Motor neuron (in vitro differentiated cells): Measurements from ENCODE around the gene ARFGAP1. TPM values are rescaled to one million over a fixed set of nuclear protein-coding genes. Genes with fewer than 3 reads are reported as not detected.
"Not testable (repeated sequence)": the region's sequence is repeated elsewhere in the genome, so short reads cannot be mapped to it uniquely, and the experiment has no call there.

Source experiments
- ATAC-seq, 8 experiments: fragments of 200-7000 bp; cut with Tn5 transposase; replicated peaks in 6 of 8; 2 replicates each; pipeline ENCODE4 v1.8.0; 2021; ENCODE audit warnings: mild to moderate bottlenecking in 8 of 8, moderate library complexity in 8 of 8
- H3K27ac ChIP-seq, 2 donors: fragments of 250-450 bp; sonication (Bioruptor Pico); 2 replicates each; pipeline ENCODE4 v1.9.0; 2021; ENCODE audit warnings: antibody characterized with exemption in 2 of 2, mild to moderate bottlenecking in 2 of 2, moderate library complexity in 1 of 2
- H3K4me1 ChIP-seq, 2 donors: fragments of 250-450 bp; sonication (Bioruptor Pico); replicated peaks in 1 of 2; 2 replicates each; pipeline ENCODE4 v1.6.1; 2021; ENCODE audit warnings: antibody characterized with exemption in 2 of 2, mild to moderate bottlenecking in 2 of 2, moderate library complexity in 1 of 2
- H3K4me3 ChIP-seq, 5 donors: fragments of 250-450 bp; sonication (Bioruptor Pico); 2 replicates each; pipeline ENCODE4 v1.9.0; 2021; ENCODE audit warnings: antibody characterized with exemption in 5 of 5, mild to moderate bottlenecking in 5 of 5, moderate library complexity in 4 of 5
- WGBS, 10 experiments: fragments of 450-650 bp; shearing (Covaris generic); methylation state at CpG; one replicate each; pipeline ENCODE4 v1.0.0; 2022; 5-methylcytosine and 5-hydroxymethylcytosine counted together
- in situ Hi-C, 9 experiments: fragments of 400-800 bp; cut with MboI; loops; one replicate each; pipeline ENCODE4 v1.15.0; 2021; ENCODE audit warnings: low sequenced_read_pairs in 9 of 9, low pct_unique_long_range_greater_than_20kb in 2 of 9; ENCODE audit not compliant: unreplicated experiment in 9 of 9
- total RNA-seq, 8 experiments: library from RNA; unstranded; fragments of 300-600 nt; gene quantifications; 2 replicates each; pipeline versions ENCODE4 v1.2.3 to v1.2.4, GENCODE V29; 2022

Gene ARFGAP1
- total RNA-seq, 8 experiments from 2014 or later: 37.1 to 103 (median 66.8) TPM

DNA sequence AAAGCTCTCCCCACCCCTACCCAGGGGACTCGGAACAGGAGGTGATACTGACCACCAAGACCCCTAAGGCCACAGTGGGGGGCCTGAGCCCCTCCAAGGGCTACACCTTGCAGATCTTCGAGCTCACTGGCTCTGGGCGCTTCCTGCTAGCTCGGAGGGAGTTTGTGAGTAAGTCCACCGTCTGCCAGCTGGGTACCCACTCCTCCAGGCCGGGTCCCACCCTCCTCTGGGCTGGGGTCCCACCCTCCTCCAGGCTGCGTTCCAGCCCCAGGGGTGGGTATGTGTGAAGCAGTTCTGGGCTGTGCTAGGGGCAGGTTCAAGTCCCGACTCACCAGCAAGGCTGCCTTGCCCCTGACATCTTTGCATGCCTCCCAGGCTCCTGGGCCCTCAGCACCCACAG lies 32.8 kb downstream of the ARFGAP1 start:
- in situ Hi-C loops: no loop called here
- H3K27ac ChIP-seq: no peak overlapping the region
- no peak for ATAC-seq
- no peak overlapping the region for H3K4me3 ChIP-seq
- peaks cover 26% of the 10 kb centered on the region in 2 donors for H3K4me1 ChIP-seq
- 0 to 100% methylated on average over 1 of the region's 8 CpGs; no CpG with 5 or more reads in 8 of the 10 experiments for WGBS, 10 experiments

DNA sequence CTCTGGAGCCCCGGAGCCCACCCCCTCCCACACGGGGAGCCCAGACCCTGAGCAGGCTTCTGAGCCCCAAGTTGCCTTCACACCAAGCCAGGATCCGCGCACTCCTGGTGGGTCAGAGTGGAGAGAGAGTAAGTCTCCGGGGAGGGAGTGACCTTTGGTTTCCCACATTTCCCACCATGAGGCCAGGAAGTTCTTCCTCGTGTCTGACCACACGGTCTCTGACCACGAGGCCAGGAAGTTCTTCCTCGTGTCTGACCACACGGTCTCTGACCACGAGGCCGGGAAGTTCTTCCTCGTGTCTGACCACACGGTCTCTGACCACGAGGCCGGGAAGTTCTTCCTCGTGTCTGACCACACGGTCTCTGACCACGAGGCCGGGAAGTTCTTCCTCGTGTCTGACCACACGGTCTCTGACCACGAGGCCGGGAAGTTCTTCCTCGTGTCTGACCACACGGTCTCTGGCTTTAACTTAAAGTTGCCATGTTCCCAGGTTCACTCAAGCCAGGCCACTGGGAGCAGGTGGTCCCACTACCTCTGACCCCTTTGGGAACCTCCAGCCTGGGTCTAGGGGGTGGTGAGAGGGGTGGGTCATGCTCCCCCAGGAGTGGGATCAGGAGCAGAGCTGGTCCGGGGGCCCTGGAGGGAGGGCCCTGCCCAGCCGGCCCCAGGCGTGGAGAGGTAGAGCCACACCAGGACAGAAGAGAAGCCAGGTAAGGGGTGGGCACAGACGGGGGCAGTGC lies 33.5 kb downstream of the ARFGAP1 start:
- 67 to 100% methylated on average over 1 of the region's 30 CpGs; no CpG with 5 or more reads in 8 of the 10 experiments for WGBS, 10 experiments
- H3K27ac ChIP-seq, ATAC-seq, H3K4me3 ChIP-seq, in situ Hi-C loops: not testable (repeated sequence)
- H3K4me1 ChIP-seq: peaks cover 32 to 33% of the 10 kb centered on the region in 2 donors

GRCh38 chr20:63306673-63307537 lies 34.3 kb downstream of the ARFGAP1 start:
- H3K4me1 ChIP-seq: peaks cover 32 to 35% of the 10 kb centered on the region in 2 donors
- 70 to 100% (median 80%) methylated on average over 1 to 2 of the region's 35 CpGs; no CpG with 5 or more reads in 7 of the 10 experiments for WGBS, 10 experiments
- H3K4me3 ChIP-seq: no peak overlapping the region
- no peak overlapping the region for H3K27ac ChIP-seq
- in situ Hi-C loops: no loop called here
- no peak for ATAC-seq

- no peak overlapping the region for H3K4me3 ChIP-seq
- in situ Hi-C loops: no loop called here
- H3K27ac ChIP-seq: no peak overlapping the region
- 69 to 100% (median 85%) methylated on average over 2 to 6 of the region's 23 CpGs; no CpG with 5 or more reads in 6 of the 10 experiments for WGBS, 10 experiments
- ATAC-seq: no peak
- H3K4me1 ChIP-seq: peaks cover 32 to 35% of the 10 kb centered on the region in 2 donors
Measured at GRCh38 chr20:63307538-63308217, 35.1 kb downstream of the ARFGAP1 start.

GRCh38 chr20:63308218-63308911 lies 35.8 kb downstream of the ARFGAP1 start:
- no peak overlapping the region for H3K27ac ChIP-seq
- ATAC-seq: no peak
- no peak overlapping the region for H3K4me3 ChIP-seq
- peaks cover 32 to 35% of the 10 kb centered on the region in 2 donors for H3K4me1 ChIP-seq
- in situ Hi-C loops: no loop called here
- 53 to 85% (median 60%) methylated on average over 1 to 8 of the region's 30 CpGs; no CpG with 5 or more reads in 5 of the 10 experiments for WGBS, 10 experiments

DNA sequence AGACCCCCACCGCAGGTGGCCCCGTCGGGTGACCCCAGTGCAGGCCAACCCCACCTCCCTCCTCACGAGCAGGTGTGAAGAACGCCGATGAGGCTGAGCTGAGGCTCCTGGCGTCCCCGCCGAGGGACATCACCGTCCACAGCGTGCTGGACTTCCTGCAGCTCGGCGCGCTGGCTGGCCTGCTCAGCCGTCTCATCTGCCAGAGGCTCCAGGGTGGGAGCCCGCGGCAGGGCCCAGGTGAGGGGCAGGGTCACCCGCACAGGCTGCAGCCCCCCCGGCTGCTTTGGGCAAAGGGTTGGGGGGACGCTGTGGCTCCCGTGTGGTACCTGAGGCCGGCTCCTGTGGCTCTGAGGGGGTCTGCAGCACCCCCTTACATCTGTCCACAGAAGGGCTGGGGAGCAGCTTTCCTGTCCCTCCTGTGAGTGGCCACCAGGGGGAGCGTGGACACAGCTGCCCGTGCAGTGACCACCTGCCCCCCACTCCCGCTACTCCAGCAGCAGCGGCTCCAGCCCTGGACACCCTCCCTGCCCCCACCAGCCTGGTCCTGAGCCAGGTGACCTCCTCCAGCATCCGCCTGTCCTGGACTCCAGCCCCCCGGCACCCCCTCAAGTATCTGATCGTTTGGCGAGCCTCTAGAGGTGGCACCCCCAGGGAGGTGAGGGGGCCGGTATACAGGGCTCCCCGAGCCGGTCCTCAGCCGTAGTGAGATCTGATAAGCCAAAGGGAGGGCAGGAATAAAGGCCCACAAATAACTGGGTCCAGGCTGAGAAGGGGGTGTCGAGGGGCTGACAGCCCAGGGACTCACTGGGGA lies 36.9 kb downstream of the ARFGAP1 start:
- in situ Hi-C loops: loop anchor here in 2 of 9 experiments (10.0 kb wide), 1 partner anchor 75 kb away; no protein-coding TSS in a partner anchor
- H3K4me3 ChIP-seq: no peak overlapping the region
- peak overlapping the region in 1 of 2 donors; percentile 31 for H3K27ac ChIP-seq
- 53 to 80% methylated on average over 1 to 11 of the region's 35 CpGs; no CpG with 5 or more reads in 8 of the 10 experiments for WGBS, 10 experiments
- peak; percentile 71 to 93 (median 80) for ATAC-seq
- peaks cover 32 to 35% of the 10 kb centered on the region in 2 donors for H3K4me1 ChIP-seq

DNA sequence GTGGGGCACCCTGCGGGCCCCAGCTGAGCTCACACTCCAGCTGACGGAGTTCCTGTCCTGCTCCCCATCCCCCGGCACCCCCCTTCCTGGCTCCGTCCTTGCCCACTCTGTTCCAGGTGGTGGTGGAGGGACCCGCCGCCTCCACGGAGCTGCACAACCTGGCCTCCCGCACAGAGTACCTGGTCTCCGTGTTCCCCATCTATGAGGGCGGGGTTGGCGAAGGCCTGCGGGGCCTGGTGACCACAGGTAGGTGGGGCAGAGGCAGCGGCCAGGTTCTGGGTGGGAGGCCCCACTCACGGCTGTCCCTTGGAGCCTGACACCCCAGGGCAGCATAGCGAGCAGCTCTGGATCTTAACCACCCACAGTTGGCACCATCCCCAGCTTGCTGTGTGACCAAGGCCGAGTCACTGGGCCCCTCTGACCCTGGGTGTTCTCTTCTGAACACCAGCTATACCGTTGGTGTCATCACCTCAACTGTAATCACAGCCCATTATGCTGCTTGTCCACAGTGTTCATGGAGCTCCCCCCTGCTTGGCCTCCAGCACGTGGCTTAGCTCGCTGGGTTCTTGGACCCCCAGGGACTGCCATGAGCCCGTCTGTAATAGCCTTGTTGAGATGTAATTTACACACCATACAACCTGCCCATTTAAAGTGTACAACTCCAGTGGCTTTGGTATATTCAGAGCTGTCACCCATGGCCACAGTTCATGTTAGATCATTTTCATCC lies 37.8 kb downstream of the ARFGAP1 start:
- H3K27ac ChIP-seq: peak overlapping the region; percentile 62 to 63
- peak in 5 of 8 experiments; percentile 12 to 57 (median 25) for ATAC-seq
- peaks cover 29 to 30% of the 10 kb centered on the region in 2 donors for H3K4me1 ChIP-seq
- no peak overlapping the region for H3K4me3 ChIP-seq
- 53% methylated on average over 3 of the region's 20 CpGs; no CpG with 5 or more reads in 9 of the 10 experiments for WGBS, 10 experiments
- in situ Hi-C loops: loop anchor here in 2 of 9 experiments (10.0 kb wide), 1 partner anchor 74 kb away; no protein-coding TSS in a partner anchor

GRCh38 chr20:63311186-63311832 lies 38.7 kb downstream of the ARFGAP1 start:
- WGBS, 10 experiments: 100% methylated on average over 4 of the region's 29 CpGs; no CpG with 5 or more reads in 9 of the 10 experiments
- in situ Hi-C loops: loop anchor here in 2 of 9 experiments (10.0 kb wide), 1 partner anchor 73 kb away; no protein-coding TSS in a partner anchor
- H3K27ac ChIP-seq: peak overlapping the region in 1 of 2 donors; percentile 63
- ATAC-seq: no peak
- no peak overlapping the region for H3K4me3 ChIP-seq
- H3K4me1 ChIP-seq: peaks cover 29 to 31% of the 10 kb centered on the region in 2 donors

- H3K4me3 ChIP-seq: no peak overlapping the region
- in situ Hi-C loops: loop anchor here in 2 of 9 experiments (10.0 kb wide), 1 partner anchor 73 kb away; no protein-coding TSS in a partner anchor
- WGBS, 10 experiments: no CpG with 5 or more reads among the region's 18 CpGs
- H3K4me1 ChIP-seq: peaks cover 29 to 31% of the 10 kb centered on the region in 2 donors
- H3K27ac ChIP-seq: no peak overlapping the region
- ATAC-seq: no peak
Measured at GRCh38 chr20:63311833-63312243, 39.2 kb downstream of the ARFGAP1 start.

GRCh38 chr20:63312273-63312672 lies 39.7 kb downstream of the ARFGAP1 start:
- no peak overlapping the region for H3K27ac ChIP-seq
- no peak overlapping the region for H3K4me3 ChIP-seq
- peaks cover 29 to 31% of the 10 kb centered on the region in 2 donors for H3K4me1 ChIP-seq
- WGBS, 10 experiments: no CpG with 5 or more reads among the region's 9 CpGs
- in situ Hi-C loops: loop anchor here in 2 of 9 experiments (10.0 kb wide), 1 partner anchor 73 kb away; no protein-coding TSS in a partner anchor
- ATAC-seq: peak in 1 of 8 experiments; percentile 16
